ENCODE data around the gene DBR1.
A peak's percentile ranks its signal among the peaks of the same experiment; 100 is the strongest.
"Not testable (repeated sequence)": the region's sequence is repeated elsewhere in the genome, so short reads cannot be mapped to it uniquely, and the experiment has no call there.

Gene DBR1

DNA sequence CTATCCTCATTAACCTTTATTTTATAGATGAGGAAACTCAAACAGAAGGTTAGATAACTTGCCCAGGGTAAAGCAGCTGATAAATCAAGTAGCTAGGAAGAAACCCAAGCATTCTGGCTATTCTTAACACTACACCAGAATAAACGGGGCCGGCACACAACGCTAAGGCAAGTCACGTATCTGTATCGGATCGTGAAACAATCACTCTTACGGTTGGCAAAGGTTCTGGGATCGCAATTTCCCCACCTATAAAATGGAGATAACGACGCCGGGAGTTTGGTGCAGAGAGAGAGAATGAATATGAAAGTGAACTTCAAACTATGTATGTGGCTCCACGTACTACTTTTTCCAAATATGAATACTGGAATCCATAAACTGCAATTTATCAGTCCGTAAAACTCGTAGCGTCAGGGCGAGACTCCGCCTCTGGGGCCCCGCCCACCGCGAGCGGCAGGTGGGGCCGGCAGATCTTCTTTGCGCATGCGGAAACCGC, 12.1 kb upstream of the DBR1 start:
- DNase-seq (ENCODE audit: low read depth), result peak; percentile 73

DNA sequence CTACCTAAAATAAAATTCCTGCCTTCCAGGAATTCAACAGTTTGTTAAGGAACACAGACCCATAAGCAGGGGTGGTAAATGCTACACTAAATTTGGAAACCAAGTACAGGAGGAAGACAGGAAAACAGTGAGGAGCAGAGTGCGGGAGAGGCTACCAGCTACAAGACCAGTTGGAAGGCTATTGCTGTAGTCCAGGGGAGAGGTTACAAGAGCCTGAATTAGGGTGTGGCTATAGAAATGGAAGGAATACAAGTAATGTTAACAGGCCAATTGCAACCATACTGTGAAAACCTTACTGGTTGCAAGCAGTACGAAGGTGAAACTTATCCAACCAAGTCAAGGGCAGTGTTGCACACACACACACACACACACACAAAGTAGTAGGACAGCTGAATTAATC, 11.5 kb upstream of the DBR1 start:
- DNase-seq (ENCODE audit: low read depth), result no peak

DNA sequence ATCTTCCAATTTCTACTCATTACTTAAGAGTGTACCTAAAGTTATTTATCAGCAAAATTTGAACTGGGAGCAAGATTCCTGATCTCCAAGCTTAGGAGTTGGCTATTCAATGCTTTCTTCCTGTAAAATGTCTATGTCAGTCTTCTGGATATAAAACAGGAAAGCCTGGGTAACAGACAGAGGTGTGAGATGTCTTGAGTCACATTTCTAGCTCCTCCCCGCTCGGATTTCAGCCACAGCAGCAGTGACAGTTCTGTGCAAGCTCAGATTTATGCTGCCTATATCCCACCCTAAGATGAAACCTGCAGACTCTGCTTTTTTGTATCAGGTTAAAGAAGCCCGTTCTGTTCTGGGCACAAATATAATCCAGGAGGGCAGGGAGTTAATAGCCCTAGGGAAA, 10.3 kb upstream of the DBR1 start:
- no peak for DNase-seq (ENCODE audit: low read depth)

DNA sequence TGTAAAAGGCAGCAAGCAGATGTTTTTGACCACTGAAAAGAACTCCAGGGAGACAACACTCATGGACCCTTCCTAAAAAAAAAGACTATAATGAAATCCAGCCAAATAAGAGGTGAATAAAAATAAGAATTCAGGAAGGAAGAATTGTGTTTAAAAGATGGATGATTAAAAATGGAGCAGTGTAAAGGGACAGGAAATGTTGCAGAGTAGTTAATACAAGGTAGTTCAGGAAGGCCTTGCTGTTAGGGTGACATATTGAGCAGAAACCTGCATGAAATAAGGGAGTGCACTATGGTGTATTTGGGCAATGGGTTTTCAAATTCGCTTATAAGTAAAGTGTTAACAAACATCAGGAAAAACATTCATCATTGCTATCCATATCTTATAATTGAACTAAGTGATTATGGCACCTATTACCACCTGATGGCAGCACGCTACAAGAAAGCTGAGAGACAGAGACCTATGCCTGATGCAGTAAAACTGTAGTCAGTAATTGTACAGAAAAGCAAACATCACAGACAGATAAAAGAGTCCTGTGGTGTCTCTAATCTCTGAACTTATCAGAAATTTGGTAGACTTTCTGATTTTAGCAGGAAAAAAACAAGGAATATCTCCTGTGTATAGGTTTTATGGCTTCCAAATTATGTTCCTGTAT, 5.8 kb upstream of the DBR1 start:
- no peak for DNase-seq (ENCODE audit: low read depth)

DNA sequence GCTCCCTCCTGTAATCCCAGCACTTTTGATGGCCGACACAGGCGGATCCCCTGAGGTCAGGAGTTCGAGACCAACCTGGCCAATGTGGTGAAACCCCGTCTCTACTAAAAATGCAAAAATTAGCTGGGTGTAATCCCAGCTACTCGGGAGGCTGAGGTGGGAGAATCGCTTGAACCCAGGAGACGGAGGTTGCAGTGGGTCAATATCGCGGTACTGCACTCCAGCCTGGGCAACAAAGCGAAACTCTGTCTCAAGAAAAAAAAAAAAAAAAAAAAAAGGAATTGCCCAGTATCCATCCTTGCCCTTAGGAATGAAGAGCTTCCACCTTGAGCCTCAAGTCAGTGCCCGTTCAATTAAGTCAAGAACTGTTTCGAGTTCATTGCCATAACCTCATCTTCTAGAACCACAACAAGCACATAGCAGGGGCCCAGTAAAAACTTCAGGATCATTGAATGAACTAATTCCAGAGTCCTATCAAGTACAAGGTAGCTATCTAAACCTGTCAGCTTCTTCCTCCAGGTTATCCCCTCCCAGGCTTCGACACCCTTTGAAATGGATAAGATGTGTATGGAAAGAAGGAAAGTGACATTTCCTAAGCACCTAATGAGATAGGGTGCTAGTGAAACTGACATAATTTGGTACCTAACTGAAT, 826 bp downstream of the DBR1 start:
- DNase-seq (ENCODE audit: low read depth), result no peak

DNA sequence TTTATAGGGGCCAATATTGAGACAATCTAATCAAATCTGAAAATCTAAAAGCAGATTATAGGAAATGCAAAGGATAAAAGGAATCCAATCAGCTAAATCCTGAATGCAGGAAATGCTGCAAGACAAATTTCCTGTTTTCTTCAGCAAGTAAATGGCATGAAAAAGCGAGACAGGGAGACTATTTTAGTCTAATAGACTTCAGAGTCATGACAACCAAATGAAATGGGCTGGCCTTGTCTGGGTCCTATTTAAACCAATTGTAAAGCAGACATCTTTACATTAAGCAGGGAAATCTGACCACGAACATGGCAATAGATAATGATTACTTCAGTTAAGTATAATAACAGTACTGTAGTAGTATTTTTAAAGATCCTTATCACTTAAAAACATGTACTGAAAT, 2.1 kb downstream of the DBR1 start:
- DNase-seq (ENCODE audit: low read depth), result no peak

DNA sequence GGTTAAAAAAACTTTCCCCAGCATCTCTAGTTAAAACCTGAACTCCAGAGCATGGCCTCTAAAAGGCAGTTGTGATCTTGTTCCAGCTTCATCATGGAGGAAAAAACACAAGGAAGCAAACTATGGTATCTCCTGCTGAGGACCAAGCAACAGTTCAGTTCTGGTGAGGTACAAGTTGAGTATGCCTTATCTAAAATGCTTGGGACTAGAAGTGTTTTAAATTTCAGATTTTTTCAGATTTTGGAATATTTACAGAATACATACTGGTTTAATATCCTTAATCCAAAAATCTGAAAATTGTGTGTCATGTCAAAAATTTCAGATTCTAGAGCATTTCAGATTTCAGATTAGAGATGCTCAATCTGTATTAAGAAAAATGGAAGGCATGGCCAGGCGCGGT, 9.7 kb downstream of the DBR1 start:
- DNase-seq (ENCODE audit: low read depth), result no peak

DNA sequence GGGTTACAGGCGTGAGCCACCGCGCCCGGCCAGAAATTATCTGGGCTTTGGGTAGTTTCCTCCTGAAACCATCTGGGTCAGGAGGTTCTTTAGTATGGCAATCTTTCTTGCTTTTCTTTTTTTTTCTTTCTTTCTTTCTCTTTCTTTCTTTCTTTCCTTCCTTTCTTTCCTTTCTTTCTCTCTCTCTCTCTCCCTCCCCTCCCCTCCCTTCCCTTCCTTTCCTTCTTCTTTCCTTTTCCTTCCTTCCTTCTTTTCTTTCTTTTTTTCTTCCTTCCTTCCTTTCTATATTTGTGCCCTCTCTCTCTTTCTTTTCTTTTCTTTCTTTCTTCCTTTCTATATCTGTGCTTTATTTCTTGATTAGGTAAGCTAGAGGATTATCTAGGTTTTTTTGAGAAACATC, 17.0 kb downstream of the DBR1 start:
- DNase-seq (ENCODE audit: low read depth), result no peak

DNA sequence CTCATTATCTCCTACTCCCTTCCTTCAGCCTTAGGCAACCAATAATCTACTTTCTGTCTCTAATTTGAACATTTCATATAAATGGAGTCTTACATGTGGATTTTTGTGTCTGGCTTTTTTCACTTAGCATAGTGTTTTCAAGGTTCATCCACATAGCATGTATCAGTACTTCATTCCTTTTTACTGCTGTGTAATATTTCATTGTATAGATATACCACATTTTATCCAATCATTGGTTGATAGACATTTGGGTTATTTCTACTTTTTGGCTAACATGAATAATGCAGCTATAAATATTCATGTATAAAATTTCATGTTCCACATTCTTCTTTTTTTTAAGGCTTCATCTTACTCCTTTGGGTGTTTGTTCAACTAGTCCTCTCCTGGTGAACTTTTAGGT, 20.2 kb downstream of the DBR1 start:
- DNase-seq (ENCODE audit: low read depth), result no peak

DNA sequence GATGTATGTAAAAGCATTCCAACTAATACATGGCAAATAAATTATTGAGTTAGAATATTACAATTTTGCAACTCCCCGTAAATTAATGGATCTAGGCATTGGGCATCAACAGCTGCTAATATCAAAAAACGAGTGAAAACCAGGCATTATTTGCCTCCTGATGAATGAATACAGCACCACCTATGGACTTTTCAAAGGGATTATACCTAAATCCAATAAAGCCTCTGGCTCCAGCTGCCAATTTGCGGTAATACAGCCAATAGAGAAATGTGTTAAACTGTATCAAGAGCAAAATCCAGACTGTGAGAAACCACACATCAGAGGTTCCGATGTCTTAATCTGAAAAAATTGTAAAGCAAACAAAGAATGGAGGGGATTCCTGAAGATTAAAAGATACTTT, 26.2 kb downstream of the DBR1 start:
- no peak for DNase-seq (ENCODE audit: low read depth)

DNA sequence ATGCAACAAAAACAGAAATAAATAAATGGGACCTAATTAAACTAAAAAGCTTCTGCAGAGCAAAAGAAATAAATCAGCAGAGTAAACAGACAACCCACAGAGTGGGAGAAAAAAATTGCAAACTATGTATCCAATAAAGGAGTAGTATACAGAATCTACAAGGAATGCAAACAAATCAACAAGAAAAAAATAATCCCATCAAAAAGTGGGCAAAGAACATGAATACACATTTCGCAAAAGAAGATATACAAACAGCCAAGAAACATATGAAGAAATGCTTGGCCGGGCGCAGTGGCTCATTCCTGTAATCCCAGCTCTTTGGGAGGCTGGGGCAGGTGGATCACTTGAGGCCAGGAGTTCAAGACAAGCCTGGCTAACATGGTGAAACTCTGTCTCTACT, 32.5 kb downstream of the DBR1 start:
- DNase-seq (ENCODE audit: low read depth), result not testable (repeated sequence)

DNA sequence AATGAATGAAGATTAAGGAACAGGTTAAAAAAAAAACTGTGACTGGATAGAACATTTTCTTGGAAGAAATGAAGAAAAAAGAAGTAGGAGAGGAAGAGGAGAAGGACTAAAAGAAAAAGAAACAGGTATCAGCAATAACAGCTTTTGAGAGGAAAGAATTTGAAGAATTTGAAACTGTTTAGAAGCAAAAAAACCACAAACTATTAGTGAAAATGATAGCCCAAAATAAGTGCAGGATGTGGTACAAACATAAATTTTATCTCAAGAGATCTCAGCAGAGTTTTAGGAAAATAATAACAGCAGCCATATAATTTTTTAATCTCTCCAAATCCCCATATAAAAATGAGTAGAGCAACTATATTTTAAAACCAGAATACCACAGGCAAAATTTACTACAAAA, 33.8 kb downstream of the DBR1 start:
- DNase-seq (ENCODE audit: low read depth), result no peak

DNA sequence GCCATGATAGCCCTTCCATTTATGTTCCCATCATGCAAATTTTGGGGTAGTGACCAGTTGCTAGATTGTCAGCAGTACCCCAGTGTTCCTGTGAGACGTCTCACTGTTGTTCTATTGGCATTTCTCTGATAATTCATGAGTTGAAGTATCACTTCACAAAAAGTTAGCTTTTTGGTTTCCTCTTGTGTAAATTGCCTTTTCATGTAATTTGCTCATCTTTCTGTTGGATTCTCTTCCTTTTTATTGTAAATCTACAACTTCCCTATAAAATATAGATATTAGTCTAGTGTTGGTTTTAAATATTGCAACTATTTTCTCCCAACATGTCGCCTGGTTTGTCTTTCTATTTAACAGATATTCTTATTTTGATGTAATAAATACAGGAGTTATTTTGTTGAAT, 35.0 kb downstream of the DBR1 start:
- DNase-seq (ENCODE audit: low read depth), result no peak

DNA sequence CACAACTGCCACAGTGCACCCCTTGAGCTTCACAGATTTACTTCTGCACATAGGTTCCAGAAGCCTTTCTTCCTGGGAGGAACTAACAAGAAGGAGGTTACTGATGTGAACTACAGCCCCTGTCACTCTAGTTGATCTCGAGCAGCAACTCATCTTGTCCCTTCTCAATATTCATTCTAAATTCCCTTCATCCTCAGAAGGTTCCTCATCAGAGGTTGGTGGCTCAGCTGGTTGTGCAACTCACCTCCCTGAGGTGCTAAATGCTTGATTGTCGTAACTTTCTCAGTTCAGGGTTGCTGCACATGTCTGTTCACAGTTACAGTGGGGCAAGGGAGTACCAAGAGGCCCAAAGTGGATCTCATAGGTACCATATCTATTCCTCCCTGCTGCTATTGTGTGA, 36.9 kb downstream of the DBR1 start:
- no peak for DNase-seq (ENCODE audit: low read depth)

DNA sequence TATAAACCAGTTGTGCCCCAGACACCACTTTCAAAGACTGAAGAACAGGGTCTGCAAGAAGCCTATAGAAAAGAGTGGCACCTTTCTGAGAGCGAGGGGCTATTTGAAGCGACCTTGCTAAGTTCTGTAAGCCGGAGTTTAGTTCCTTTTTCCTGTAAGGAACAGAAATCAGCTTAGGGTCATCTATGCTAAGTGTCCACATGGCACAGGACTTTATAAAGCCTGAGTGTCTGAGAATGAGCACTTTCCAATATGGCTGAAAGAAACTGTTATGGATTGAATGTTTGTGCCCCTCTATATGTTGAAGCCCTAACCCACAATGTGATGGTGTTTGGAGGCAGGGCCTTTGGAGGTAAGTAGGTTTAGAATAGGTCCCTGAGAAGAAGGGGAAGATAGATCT, 38.5 kb downstream of the DBR1 start:
- DNase-seq (ENCODE audit: low read depth), result no peak

DNA sequence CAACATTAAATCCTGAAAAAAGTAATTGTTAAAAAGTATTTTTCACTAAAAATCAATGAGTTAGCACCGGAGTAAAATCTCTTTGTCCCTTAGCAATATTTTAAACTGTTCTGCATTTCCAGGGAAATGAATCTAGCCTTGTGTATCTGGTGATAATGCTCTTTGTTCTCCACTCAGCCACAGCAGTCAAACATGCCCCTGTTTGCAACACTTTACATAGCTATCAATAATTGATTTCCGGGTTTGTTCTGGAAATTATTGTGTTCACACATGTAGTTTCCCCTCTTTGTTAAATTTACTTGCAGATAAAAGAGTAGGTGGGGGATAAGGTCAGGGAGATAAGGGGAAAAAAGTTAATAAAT, 38.9 kb downstream of the DBR1 start:
- DNase-seq (ENCODE audit: low read depth), result no peak

DNA sequence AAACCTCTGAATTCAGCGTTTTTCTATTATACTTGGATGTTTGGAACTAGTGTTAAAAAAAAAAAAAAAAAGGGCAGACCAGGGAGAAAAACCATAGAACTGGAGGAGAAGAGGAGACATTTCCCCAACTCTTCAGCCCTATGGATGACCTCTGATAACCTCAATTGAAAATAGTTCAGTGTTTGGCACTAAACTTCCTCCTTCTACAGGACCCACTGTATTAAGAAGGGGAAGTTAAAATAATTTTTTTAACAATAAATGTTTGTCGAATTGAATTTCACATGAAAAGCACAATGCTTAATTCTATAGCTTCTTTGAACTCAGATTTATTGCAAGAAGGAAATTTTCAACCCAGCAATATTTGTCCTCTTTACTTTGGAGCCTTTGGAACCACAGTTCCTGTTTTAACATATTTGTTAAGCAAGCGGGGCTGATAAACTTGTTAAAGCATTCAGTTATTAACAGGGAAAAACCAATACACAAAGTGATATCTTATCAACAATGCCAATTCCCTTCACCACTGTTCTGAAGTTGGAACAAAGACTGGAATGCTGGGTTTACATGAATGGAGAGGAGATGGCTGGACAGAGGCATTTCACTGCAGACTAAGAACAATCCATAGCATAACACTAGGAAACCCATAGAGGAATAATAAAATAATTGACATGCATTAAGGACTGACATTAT, 39.4 kb downstream of the DBR1 start:
- DNase-seq (ENCODE audit: low read depth), result no peak

DNA sequence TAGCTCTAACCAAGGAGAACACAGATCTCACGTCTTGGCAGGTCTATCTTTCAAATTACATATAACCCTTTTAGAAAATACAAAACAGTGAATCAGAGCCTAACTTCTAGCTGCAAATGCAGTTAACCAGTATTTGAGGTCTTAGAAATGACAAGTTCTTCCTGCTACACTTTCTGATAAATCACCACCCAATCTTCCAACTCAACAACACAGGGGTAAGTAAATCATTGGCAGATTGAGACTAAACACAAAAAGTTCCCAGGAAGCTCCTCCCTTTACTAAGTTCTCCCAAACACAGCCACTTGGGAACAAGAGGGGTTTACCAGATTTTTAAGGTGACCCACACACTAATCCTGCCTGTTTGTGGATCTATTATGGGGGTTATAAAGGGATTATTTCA, 42.5 kb downstream of the DBR1 start, which contains the start of gene A4GNT:
A4GNT (minus strand) TSS at position 152 of the 400 bp plus-strand sequence. CDS start 1,134 bp downstream, outside the sequence.
- no peak for DNase-seq (ENCODE audit: low read depth)

DNA sequence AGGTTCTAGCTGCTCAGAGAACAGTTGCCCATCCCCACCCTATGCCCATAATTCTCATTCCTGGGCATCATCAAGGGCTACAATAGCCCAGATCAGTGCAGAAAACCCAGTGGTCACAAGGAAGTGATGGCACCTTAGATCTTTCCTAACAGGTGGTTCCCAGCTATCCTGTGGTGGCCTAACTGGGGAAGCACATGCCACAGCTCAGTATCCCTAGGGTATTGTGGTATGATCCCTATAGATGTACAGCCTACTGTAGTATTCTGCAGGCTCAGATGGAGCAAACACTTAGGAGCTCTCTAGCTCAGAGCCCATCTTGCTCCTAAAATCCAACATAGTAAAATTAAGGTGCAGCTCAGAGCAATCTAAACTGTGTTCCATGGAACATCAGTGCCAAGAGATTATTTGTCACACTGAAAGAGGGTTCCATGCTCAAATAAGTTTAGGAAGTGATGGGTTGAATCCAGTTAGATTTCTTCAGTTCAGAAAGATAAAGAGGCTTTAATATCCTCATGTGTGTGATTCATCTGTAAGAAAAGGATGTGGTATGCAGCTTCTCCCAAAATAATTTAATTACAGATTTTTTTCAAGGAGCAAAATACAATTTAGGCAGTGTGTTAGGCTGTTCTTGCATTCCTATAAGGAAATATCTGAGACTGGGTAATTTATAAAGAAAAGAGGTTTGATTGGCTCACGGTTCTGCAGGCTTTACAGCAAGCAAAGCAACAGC, 46.9 kb downstream of the DBR1 start:
- no peak for DNase-seq (ENCODE audit: low read depth)

DNA sequence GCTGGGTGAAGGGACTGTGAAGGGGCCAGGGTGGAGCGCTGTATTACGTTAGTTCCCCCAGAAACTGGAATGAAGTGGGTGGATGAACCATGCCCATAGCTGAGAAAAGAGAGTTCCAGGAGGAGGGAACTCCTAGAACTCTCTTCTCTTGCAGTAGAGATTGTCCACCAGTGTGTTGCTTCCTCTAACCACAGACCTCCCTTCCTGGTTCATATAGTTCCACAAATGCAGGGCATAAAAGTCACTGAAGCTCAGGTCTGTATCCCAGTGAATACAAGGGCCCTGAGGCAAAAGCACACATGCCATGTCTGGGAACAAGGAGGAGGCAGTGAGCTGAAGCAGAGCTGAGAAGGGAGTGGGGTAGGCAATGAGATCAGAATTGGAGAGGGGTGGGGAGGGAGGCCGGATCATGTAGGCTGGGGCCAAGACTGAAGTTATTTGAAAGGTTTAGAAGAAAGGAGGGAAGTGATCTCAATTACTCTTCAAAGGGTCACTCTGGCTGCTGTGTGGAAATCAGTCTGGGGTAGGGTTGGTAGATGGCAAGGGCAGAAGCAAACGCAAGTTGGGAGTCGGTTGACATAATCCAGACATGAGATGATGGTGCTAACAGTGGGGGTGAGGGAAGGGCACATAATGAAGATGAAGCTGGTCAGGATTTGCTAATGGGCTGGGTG, 49.0 kb downstream of the DBR1 start:
- no peak for DNase-seq (ENCODE audit: low read depth)

DNA sequence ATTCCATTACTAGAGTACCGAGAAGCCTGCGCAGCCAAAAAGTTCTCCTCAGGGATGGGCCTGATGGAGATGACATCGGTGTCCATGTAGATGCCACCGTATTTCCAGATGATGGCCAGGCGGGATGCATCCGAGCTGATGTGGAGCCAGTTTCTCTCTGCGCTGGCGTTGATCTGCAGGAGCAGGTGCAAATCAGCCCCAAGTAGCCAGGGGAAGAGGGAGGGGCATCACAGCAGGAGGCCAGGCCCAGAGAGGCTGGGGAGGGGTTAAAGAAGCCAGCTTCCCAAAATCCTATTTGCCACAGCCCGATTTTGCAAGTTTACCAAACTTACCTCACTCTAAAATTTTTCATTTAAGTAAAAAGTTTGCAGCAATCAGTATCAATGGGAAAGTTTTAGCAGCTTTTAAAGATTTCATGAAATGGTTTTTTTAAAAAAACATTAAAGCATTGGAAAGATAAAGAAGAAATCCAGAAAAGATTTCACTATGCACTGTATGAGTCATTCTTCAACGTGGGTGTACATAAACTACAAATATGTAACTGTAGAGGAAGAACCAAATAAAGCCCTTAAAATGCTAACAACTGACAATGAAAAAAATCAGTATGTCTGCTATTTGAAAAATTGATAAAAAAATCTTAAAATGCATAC, 49.9 kb downstream of the DBR1 start:
- no peak for DNase-seq (ENCODE audit: low read depth)

DNA sequence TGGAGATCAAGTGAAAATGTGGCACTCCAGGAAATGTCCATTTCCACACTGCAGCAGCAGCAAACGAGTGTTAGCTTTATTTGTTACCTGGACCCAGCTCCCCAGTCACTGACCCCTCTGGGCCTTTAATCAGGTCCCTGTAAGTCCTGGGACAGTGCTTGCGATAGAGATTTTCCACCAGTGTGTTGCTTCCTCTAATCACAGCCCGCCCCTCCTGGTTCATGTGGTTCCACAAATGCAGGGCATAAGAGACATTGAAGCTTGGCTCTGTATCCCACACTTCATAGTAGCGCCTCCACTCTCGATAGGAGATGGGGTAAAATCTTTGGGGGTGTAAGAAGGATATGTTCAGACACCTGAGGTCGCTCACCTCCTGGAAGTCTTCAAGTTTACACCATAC, 50.5 kb downstream of the DBR1 start:
- no peak for DNase-seq (ENCODE audit: low read depth)
